SH-SY5Y (cell line): Measurements from ENCODE around the gene CLDN10.

Experiments
- GATA2 ChIP-seq: IDR thresholded peaks from 2 replicates; pipeline ENCODE4 v1.6.1; 2011; ENCODE audit warnings: mild to moderate bottlenecking, low read depth, low read length
- GATA3 ChIP-seq: IDR thresholded peaks from 2 replicates; pipeline ENCODE4 v1.6.1; 2011; ENCODE audit warnings: low read depth, mild to moderate bottlenecking, low read length, moderate library complexity

DNA sequence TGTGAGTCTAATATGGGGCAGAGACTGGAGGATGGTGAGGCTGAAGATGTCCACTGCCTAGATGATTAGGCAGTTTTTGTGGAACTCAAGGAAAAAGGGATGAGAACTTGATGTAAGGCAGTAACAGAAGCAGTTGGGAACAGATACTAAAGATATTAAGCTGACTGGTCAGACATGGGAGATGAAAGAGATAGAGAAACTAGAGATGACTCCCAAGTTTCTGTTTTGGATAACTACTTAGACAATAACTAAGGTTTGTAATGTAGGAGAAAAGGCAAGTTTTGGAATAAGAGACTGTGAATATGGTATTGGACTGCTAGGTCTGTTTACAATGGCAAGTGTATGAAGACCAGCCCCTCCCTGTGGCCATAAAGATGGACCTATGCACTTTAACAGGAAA, 43.5 kb upstream of the CLDN10 start:
- TF ChIP-seq GATA3: no peak
- no peak for TF ChIP-seq GATA2
